Measurements from ENCODE around the gene CPPED1.
A peak's percentile ranks its signal among the peaks of the same experiment; 100 is the strongest.

CPPED1 gene

DNA sequence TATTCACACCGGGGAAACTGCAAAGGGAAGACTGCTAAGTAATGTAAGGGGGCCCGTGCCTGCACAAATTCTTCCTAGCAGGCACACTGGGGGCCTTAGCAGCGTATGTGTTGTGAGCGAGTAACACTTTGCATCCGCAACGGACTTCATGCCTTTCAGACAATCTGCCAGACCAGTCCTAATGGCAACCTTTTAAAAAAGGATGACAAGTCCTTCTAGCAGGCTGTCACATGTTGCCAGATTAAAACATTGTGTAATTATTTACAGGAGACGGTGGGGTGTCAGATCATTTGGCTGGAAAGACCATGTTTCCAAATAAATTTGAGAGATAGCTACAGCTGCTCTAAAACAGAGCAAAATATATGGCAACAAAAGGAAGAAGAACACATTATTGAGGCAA, 46.1 kb downstream of the CPPED1 start:
- H3K4me3 ChIP-seq (ENCODE audit: insufficient read depth, low read depth, low read length): no peak overlapping the region
- no peaks in the 10 kb centered on the region for H3K36me3 ChIP-seq (ENCODE audit: control insufficient read depth, insufficient read depth, low read length)
- H3K4me1 ChIP-seq (ENCODE audit: control insufficient read depth, insufficient read depth, low read length): peaks cover 10% of the 10 kb centered on the region
- H3K27me3 ChIP-seq (ENCODE audit: control insufficient read depth, insufficient read depth, low read length, poor library complexity, severe bottlenecking): no peaks in the 10 kb centered on the region
- 92% methylated on average over 7 of the region's 7 CpGs for WGBS, 2 experiments
- peak overlapping the region; percentile 41 for H3K27ac ChIP-seq (ENCODE audit: insufficient read depth, low read depth, low read length, poor library complexity, severe bottlenecking)
- no peaks in the 10 kb centered on the region for H3K9me3 ChIP-seq (ENCODE audit: control insufficient read depth, low read length)

DNA sequence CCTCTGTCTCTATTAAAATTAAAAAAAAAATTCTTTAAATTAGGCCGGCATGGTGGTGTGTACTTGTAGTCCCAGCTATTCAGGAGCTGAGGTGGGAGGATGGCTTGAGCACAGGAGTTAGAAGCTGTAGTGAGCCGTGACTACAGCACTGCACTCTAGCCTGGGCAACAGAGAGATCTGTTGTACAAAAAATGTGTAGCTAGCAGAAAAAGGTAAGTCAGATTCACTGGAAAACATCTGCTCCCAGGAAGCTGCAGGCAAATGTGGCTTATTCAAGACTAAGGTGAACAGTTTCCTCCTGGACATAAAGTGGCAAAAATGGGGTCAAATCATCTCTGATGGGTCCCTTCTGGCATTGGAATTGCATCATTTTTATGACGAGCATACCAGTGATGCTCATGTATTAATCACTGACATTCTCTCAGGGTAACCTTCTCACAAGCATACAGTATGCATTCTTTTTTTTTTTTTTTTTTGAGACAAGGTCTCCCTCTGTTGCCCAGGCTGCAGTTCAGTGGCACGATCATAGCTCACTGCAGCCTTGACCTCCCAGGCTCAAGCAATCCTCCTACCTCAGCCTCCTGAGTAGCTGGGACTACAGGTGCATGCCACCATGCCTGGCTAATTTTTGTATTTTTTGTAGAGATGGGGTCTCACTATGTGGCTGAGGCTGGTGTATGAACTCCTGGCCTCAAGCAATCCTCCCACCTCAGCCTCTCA, 48.7 kb downstream of the CPPED1 start:
- Histone ChIP-seq H3K4me1 (ENCODE audit: control insufficient read depth, insufficient read depth, low read length) (peaks cover 10% of the 10 kb centered on the region), H3K9me3 (ENCODE audit: control insufficient read depth, low read length) (no peaks in the 10 kb centered on the region), H3K4me3 (ENCODE audit: insufficient read depth, low read depth, low read length) (no peak overlapping the region), H3K36me3 (ENCODE audit: control insufficient read depth, insufficient read depth, low read length) (no peaks in the 10 kb centered on the region), H3K27ac (ENCODE audit: insufficient read depth, low read depth, low read length, poor library complexity, severe bottlenecking) (no peak overlapping the region), H3K27me3 (ENCODE audit: control insufficient read depth, insufficient read depth, low read length, poor library complexity, severe bottlenecking) (no peaks in the 10 kb centered on the region)
- WGBS, 2 experiments: 90 to 94% methylated on average over 4 of the region's 4 CpGs

DNA sequence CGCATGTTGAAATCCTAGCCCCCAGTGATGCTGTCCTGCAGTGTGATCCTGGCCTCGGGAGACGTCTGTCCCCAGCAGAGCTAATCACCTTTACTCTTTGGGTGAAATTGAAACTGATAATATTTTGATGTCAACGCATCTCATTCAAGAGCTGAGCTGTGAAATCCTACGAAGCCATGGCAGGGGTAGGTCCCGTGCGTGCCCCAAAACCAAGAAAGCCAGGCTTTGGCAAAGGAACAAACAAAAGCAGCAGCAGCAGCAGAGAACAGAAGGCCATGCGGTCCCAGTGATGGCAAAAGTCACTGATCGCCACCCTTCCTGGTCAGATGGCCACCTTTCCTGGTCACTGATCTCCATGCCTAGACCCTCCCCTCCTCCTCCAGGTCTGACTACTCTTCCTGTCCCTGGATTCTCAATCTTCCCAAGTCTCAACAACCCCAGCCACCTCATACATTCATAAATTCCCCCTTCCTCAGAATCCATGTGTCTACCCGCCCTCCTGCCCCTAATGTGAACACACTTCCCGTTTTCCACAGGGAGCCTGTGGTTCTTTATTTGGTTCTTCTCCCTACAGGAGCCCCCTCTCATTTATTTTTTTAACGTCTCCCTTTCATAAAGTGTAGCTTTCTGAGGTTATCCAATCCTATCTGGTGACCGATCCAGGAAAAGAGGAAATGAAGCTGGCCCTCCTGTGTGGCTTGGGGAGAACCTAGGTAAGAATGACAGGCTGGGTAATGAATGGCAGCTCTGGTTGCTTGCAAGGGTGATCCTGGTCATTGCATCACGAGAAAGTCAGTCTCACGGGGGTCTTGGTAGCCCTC, 50.3 kb downstream of the CPPED1 start:
- Histone ChIP-seq H3K4me3 (ENCODE audit: insufficient read depth, low read depth, low read length) (no peak overlapping the region), H3K36me3 (ENCODE audit: control insufficient read depth, insufficient read depth, low read length) (no peaks in the 10 kb centered on the region), H3K9me3 (ENCODE audit: control insufficient read depth, low read length) (no peaks in the 10 kb centered on the region), H3K27me3 (ENCODE audit: control insufficient read depth, insufficient read depth, low read length, poor library complexity, severe bottlenecking) (no peaks in the 10 kb centered on the region), H3K27ac (ENCODE audit: insufficient read depth, low read depth, low read length, poor library complexity, severe bottlenecking) (no peak overlapping the region), H3K4me1 (ENCODE audit: control insufficient read depth, insufficient read depth, low read length) (peaks cover 7% of the 10 kb centered on the region)
- 91% methylated on average over 15 of the region's 15 CpGs for WGBS, 2 experiments

DNA sequence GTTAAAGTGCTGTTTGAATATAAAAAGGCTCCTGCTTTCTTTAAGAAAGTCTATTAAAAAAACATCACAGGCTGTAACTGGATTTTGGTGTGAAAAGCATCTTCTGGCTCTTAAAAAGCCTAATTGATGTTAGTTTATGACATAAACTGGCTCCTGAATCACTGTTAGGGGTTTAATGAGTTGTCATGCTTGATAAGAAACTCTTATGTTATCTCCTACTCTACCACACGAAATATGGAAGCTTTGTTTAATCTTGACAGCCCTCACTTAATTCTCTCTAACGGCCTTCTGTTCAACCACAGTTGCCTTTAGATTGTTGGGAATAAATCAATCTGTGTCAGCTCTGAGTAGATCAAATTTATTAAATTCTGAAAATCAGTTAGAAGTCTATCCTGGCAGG, 51.5 kb downstream of the CPPED1 start:
- H3K27me3 ChIP-seq (ENCODE audit: control insufficient read depth, insufficient read depth, low read length, poor library complexity, severe bottlenecking): no peaks in the 10 kb centered on the region
- no peaks in the 10 kb centered on the region for H3K4me1 ChIP-seq (ENCODE audit: control insufficient read depth, insufficient read depth, low read length)
- H3K4me3 ChIP-seq (ENCODE audit: insufficient read depth, low read depth, low read length): no peak overlapping the region
- H3K27ac ChIP-seq (ENCODE audit: insufficient read depth, low read depth, low read length, poor library complexity, severe bottlenecking): no peak overlapping the region
- no peaks in the 10 kb centered on the region for H3K9me3 ChIP-seq (ENCODE audit: control insufficient read depth, low read length)
- no peaks in the 10 kb centered on the region for H3K36me3 ChIP-seq (ENCODE audit: control insufficient read depth, insufficient read depth, low read length)
- WGBS, 2 experiments: 80% methylated on average over 1 of the region's 2 CpGs; no CpG with 5 or more reads in 1 of the 2 experiments

DNA sequence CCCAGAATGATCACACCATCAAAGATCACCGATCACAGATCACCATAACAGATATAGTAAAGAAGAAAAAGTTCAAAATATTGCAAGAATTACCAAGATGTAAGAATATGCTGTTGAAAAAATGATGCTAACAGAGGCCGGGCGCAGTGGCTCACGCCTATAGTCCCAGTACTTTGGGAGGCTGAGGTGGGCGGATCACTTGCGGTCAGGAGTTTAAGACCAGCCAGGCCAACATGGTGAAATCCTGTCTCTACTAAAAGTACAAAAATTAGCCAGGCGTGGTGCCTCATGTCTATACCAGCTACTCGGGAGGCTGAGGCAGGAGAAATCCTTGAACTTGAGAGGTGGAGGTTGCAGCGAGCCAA, 53.2 kb downstream of the CPPED1 start:
- Histone ChIP-seq H3K9me3 (ENCODE audit: control insufficient read depth, low read length) (no peaks in the 10 kb centered on the region), H3K36me3 (ENCODE audit: control insufficient read depth, insufficient read depth, low read length) (no peaks in the 10 kb centered on the region), H3K4me3 (ENCODE audit: insufficient read depth, low read depth, low read length) (no peak overlapping the region), H3K27ac (ENCODE audit: insufficient read depth, low read depth, low read length, poor library complexity, severe bottlenecking) (no peak overlapping the region), H3K27me3 (ENCODE audit: control insufficient read depth, insufficient read depth, low read length, poor library complexity, severe bottlenecking) (no peaks in the 10 kb centered on the region), H3K4me1 (ENCODE audit: control insufficient read depth, insufficient read depth, low read length) (no peaks in the 10 kb centered on the region)
- 92 to 94% methylated on average over 8 to 9 of the region's 9 CpGs for WGBS, 2 experiments

DNA sequence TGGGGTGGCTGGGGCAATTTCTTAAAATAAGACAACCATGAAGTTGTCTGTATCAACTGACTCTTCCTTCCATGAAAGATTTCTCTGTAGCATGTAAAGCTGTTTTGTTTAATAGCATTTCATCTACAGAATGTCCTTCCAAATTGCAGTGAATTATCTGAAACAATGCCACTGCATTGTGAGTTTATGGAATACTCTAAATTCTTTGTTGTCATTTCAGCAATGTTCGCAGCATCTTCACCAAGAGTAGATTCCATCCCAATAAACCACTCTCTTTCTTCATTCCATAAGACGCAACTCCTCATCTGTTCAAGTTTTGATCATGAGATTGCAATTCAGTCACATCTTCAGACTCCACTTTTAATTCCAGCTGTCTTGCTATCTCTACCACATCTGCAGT, 54.6 kb downstream of the CPPED1 start:
- H3K4me1 ChIP-seq (ENCODE audit: control insufficient read depth, insufficient read depth, low read length): no peaks in the 10 kb centered on the region
- H3K4me3 ChIP-seq (ENCODE audit: insufficient read depth, low read depth, low read length): no peak overlapping the region
- H3K27ac ChIP-seq (ENCODE audit: insufficient read depth, low read depth, low read length, poor library complexity, severe bottlenecking): no peak overlapping the region
- H3K27me3 ChIP-seq (ENCODE audit: control insufficient read depth, insufficient read depth, low read length, poor library complexity, severe bottlenecking): no peaks in the 10 kb centered on the region
- 92% methylated on average over 2 of the region's 2 CpGs for WGBS, 2 experiments
- no peaks in the 10 kb centered on the region for H3K9me3 ChIP-seq (ENCODE audit: control insufficient read depth, low read length)
- no peaks in the 10 kb centered on the region for H3K36me3 ChIP-seq (ENCODE audit: control insufficient read depth, insufficient read depth, low read length)

DNA sequence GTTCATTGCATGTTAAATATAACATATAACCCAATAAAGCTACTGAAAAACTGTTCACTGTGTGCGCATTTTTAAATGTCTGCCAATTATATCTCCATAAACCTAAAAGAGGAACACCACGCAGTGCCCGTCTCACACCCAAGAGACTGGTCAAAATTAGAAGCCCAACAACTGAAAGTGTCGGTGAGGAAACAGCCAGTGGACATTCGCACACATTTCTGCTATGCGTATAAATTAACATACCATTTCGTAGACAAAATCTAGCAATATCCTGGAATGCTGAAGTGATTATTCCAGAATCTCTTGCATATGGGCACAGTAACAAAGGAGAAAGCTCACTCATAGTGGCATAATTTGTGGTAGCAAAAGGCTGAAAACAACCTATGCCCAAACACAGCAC, 55.9 kb downstream of the CPPED1 start:
- Histone ChIP-seq H3K27ac (ENCODE audit: insufficient read depth, low read depth, low read length, poor library complexity, severe bottlenecking) (no peak overlapping the region), H3K27me3 (ENCODE audit: control insufficient read depth, insufficient read depth, low read length, poor library complexity, severe bottlenecking) (no peaks in the 10 kb centered on the region), H3K4me1 (ENCODE audit: control insufficient read depth, insufficient read depth, low read length) (no peaks in the 10 kb centered on the region), H3K9me3 (ENCODE audit: control insufficient read depth, low read length) (no peaks in the 10 kb centered on the region), H3K36me3 (ENCODE audit: control insufficient read depth, insufficient read depth, low read length) (no peaks in the 10 kb centered on the region), H3K4me3 (ENCODE audit: insufficient read depth, low read depth, low read length) (no peak overlapping the region)
- WGBS, 2 experiments: 93 to 98% methylated on average over 7 of the region's 7 CpGs

DNA sequence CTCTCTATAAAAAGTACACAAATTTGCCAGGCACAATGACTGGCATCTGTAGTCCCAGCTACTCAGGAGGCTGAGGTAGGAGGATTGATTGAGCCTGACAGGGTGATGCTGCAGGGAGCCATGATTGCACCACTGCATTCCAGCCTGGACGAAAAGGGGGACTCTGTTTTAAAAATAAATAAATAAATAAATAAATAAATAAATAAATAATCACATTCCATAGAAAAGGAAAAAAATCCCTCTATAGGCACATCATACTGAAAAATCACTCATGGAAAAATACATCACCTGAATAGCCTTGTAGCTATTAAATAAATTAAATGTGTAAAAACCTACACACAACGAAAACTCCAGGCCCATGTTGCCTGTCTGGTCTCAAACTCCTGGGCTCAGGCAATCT, 56.4 kb downstream of the CPPED1 start:
- Histone ChIP-seq H3K27me3 (ENCODE audit: control insufficient read depth, insufficient read depth, low read length, poor library complexity, severe bottlenecking) (no peaks in the 10 kb centered on the region), H3K9me3 (ENCODE audit: control insufficient read depth, low read length) (no peaks in the 10 kb centered on the region), H3K4me3 (ENCODE audit: insufficient read depth, low read depth, low read length) (no peak overlapping the region), H3K36me3 (ENCODE audit: control insufficient read depth, insufficient read depth, low read length) (no peaks in the 10 kb centered on the region), H3K4me1 (ENCODE audit: control insufficient read depth, insufficient read depth, low read length) (no peaks in the 10 kb centered on the region), H3K27ac (ENCODE audit: insufficient read depth, low read depth, low read length, poor library complexity, severe bottlenecking) (no peak overlapping the region)
- WGBS, 2 experiments: 90 to 92% methylated on average over 1 of the region's 2 CpGs

DNA sequence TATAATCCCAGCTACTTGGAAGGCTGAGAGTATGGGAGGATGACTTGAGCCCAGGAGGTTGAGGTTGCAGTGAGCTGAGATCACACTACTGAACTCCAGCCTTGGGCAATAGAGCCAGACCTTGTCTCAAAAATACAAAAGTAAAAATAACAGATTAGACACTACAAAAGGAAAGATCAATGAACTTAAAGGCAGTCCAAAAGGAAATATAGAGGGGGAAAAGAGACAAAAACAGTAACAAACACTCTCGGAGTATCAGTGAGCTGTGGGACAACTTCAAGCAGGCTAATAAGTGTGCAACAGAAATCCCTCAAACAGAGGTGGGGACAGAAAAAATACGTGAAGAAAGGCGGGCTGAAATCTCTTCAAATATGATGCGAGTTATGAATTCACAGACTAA, 58.8 kb downstream of the CPPED1 start:
- H3K9me3 ChIP-seq (ENCODE audit: control insufficient read depth, low read length): no peaks in the 10 kb centered on the region
- H3K4me3 ChIP-seq (ENCODE audit: insufficient read depth, low read depth, low read length): no peak overlapping the region
- H3K27ac ChIP-seq (ENCODE audit: insufficient read depth, low read depth, low read length, poor library complexity, severe bottlenecking): no peak overlapping the region
- H3K4me1 ChIP-seq (ENCODE audit: control insufficient read depth, insufficient read depth, low read length): no peaks in the 10 kb centered on the region
- H3K27me3 ChIP-seq (ENCODE audit: control insufficient read depth, insufficient read depth, low read length, poor library complexity, severe bottlenecking): no peaks in the 10 kb centered on the region
- WGBS, 2 experiments: 93 to 94% methylated on average over 4 of the region's 4 CpGs
- H3K36me3 ChIP-seq (ENCODE audit: control insufficient read depth, insufficient read depth, low read length): no peaks in the 10 kb centered on the region

DNA sequence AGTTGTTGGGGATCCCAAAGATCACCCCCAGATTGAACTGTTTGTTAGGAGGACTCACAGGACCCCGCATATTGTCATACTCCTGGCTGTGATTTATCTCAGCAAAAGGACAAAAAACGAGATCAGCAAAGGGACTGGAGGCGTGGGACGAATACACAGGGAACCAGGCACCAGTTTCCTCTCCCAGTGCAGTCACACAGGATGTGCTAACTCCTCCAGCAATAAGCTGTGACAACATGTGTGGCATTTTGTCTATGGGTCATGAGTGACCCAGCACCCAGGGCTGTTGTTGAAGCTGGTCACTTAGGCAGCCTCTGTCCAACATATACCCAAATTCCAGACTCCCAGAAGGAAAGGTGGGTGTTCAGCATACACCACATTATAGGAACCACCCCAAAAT, 60.9 kb downstream of the CPPED1 start:
- H3K4me3 ChIP-seq (ENCODE audit: insufficient read depth, low read depth, low read length): no peak overlapping the region
- H3K27ac ChIP-seq (ENCODE audit: insufficient read depth, low read depth, low read length, poor library complexity, severe bottlenecking): no peak overlapping the region
- 68 to 70% methylated on average over 4 of the region's 4 CpGs for WGBS, 2 experiments
- no peaks in the 10 kb centered on the region for H3K4me1 ChIP-seq (ENCODE audit: control insufficient read depth, insufficient read depth, low read length)
- no peaks in the 10 kb centered on the region for H3K9me3 ChIP-seq (ENCODE audit: control insufficient read depth, low read length)
- H3K27me3 ChIP-seq (ENCODE audit: control insufficient read depth, insufficient read depth, low read length, poor library complexity, severe bottlenecking): no peaks in the 10 kb centered on the region
- H3K36me3 ChIP-seq (ENCODE audit: control insufficient read depth, insufficient read depth, low read length): no peaks in the 10 kb centered on the region

All from ectodermal cell (in vitro differentiated cells).